ENCODE data around the gene ERGIC3.

Gene ERGIC3

DNA sequence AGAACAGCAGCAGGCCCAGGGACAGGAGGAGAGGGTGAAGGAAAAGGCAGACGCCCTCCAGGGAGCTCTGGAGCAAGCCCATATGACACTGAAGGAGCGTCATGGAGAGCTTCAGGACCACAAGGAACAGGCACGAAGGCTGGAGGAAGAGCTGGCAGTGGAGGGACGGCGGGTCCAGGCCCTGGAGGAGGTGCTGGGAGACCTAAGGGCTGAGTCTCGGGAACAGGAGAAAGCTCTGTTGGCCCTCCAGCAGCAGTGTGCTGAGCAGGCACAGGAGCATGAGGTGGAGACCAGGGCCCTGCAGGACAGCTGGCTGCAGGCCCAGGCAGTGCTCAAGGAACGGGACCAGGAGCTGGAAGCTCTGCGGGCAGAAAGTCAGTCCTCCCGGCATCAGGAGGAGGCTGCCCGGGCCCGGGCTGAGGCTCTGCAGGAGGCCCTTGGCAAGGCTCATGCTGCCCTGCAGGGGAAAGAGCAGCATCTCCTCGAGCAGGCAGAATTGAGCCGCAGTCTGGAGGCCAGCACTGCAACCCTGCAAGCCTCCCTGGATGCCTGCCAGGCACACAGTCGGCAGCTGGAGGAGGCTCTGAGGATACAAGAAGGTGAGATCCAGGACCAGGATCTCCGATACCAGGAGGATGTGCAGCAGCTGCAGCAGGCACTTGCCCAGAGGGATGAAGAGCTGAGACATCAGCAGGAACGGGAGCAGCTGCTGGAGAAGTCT, 37.9 kb upstream of the ERGIC3 start:
- Histone ChIP-seq H3K9me3 (ENCODE audit: control insufficient read depth, insufficient read depth, low read depth, low read length) (no peaks in the 10 kb centered on the region), H3K4me1 (ENCODE audit: control insufficient read depth, insufficient read depth, low read length) (no peaks in the 10 kb centered on the region), H3K27ac (ENCODE audit: extremely low read depth, low read depth, low read length) (no peak overlapping the region), H3K4me3 (ENCODE audit: low read depth, low read length) (no peak overlapping the region), H3K36me3 (ENCODE audit: control insufficient read depth in 2 of 2, insufficient read depth in 1 of 2, low read length in 2 of 2) (peaks cover 5 to 100% of the 10 kb centered on the region in 2 experiments; a peak in 2 of 3 replicates)
- CTCF ChIA-PET = interaction anchor here (1.4 kb wide), 1 partner anchor 25 kb away, joined by 3 read pairs; no protein-coding TSS in a partner anchor
- TF ChIP-seq IKZF3 (tag by site-specific recombination; IDR thresholded peaks at IDR 0.05) (no peak), SP3 (tag by site-specific recombination; IDR thresholded peaks at IDR 0.05) (no peak), ZIC2 (tag by site-specific recombination; IDR thresholded peaks at IDR 0.05) (peak; percentile 88)
- POLR2A ChIA-PET = no interaction called here

DNA sequence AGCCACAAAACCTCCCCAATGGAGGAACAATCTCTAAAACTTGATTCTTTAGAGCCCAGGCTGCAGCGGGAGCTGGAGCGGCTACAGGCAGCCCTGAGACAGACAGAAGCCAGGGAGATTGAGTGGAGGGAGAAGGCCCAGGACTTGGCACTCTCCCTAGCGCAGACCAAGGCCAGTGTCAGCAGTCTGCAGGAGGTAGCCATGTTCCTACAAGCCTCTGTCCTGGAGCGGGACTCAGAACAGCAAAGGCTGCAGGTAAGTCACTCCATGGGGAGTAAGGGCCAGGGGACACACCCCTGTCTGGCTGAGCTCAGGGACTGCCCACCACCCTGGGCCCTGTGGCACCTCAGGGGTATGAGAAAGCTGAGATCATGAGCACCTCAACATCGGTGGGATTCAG, 37.1 kb upstream of the ERGIC3 start:
- no peaks in the 10 kb centered on the region for H3K9me3 ChIP-seq (ENCODE audit: control insufficient read depth, insufficient read depth, low read depth, low read length)
- H3K36me3 ChIP-seq (ENCODE audit: control insufficient read depth in 2 of 2, insufficient read depth in 1 of 2, low read length in 2 of 2) = peaks cover 3 to 100% of the 10 kb centered on the region in 2 experiments; a peak in 2 of 3 replicates
- ChIA-PET POLR2A (no interaction called here), CTCF (no interaction called here)
- H3K4me3 ChIP-seq (ENCODE audit: low read depth, low read length) = no peak overlapping the region
- TF ChIP-seq ZNF837 (tag by site-specific recombination; IDR thresholded peaks at IDR 0.05) (no peak), ZNF416 (tag by site-specific recombination; IDR thresholded peaks at IDR 0.05) (no peak), ZNF48 (tag by site-specific recombination; IDR thresholded peaks at IDR 0.05) (no peak), ZNF184 (tag by site-specific recombination; IDR thresholded peaks at IDR 0.05) (no peak), ZNF658 (tag by site-specific recombination; IDR thresholded peaks at IDR 0.05) (no peak), KLF10 (tag by site-specific recombination; IDR thresholded peaks at IDR 0.05) (no peak), ZNF571 (tag by site-specific recombination; IDR thresholded peaks at IDR 0.05) (no peak), ZNF354C (tag by site-specific recombination; IDR thresholded peaks at IDR 0.05; ENCODE audit: borderline replicate concordance, low read depth) (no peak)
- TF ChIP-seq, protein P1, sequence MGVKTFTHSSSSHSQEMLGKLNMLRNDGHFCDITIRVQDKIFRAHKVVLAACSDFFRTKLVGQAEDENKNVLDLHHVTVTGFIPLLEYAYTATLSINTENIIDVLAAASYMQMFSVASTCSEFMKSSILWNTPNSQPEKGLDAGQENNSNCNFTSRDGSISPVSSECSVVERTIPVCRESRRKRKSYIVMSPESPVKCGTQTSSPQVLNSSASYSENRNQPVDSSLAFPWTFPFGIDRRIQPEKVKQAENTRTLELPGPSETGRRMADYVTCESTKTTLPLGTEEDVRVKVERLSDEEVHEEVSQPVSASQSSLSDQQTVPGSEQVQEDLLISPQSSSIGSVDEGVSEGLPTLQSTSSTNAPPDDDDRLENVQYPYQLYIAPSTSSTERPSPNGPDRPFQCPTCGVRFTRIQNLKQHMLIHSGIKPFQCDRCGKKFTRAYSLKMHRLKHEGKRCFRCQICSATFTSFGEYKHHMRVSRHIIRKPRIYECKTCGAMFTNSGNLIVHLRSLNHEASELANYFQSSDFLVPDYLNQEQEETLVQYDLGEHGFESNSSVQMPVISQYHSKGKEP (tag by site-specific recombination; IDR thresholded peaks at IDR 0.05) = no peak
- TF ChIP-seq, protein P2, sequence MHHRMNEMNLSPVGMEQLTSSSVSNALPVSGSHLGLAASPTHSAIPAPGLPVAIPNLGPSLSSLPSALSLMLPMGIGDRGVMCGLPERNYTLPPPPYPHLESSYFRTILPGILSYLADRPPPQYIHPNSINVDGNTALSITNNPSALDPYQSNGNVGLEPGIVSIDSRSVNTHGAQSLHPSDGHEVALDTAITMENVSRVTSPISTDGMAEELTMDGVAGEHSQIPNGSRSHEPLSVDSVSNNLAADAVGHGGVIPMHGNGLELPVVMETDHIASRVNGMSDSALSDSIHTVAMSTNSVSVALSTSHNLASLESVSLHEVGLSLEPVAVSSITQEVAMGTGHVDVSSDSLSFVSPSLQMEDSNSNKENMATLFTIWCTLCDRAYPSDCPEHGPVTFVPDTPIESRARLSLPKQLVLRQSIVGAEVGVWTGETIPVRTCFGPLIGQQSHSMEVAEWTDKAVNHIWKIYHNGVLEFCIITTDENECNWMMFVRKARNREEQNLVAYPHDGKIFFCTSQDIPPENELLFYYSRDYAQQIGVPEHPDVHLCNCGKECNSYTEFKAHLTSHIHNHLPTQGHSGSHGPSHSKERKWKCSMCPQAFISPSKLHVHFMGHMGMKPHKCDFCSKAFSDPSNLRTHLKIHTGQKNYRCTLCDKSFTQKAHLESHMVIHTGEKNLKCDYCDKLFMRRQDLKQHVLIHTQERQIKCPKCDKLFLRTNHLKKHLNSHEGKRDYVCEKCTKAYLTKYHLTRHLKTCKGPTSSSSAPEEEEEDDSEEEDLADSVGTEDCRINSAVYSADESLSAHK (tag by site-specific recombination; IDR thresholded peaks at IDR 0.05) = no peak
- H3K4me1 ChIP-seq (ENCODE audit: control insufficient read depth, insufficient read depth, low read length) = no peaks in the 10 kb centered on the region
- no peak overlapping the region for H3K27ac ChIP-seq (ENCODE audit: extremely low read depth, low read depth, low read length)

DNA sequence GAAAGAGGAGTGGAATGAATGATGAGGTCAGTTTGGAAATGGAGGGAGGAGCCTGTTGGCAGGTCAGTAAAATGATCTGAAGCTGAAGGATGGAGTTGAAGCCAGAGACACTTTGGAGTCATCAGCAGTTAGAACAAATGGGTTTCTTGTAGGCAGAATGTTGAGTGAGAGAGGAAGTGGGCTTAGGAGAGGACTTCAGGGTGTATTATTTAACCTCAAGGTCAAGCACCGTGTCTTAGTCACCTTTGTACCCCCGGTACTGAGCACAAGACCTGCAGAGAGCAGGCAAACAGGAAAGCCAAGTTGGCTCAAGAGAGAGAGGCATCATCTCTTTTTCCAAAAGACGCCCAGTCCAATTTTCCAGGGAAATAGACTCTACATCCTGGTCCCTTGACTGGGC, 35.7 kb upstream of the ERGIC3 start:
- no peaks in the 10 kb centered on the region for H3K9me3 ChIP-seq (ENCODE audit: control insufficient read depth, insufficient read depth, low read depth, low read length)
- ChIA-PET CTCF (interaction anchor here (0.7 to 1.2 kb wide), 2 partner anchors 59 to 448 kb away, joined by 3 to 4 read pairs; partner anchors contain the start of gene SCAND1), POLR2A (no interaction called here)
- TF ChIP-seq SP7 (tag by site-specific recombination; IDR thresholded peaks at IDR 0.05) (no peak), ZNF404 (tag by site-specific recombination; IDR thresholded peaks at IDR 0.05) (no peak), KLF10 (tag by site-specific recombination; IDR thresholded peaks at IDR 0.05) (no peak), ZNF239 (tag by site-specific recombination; IDR thresholded peaks at IDR 0.05) (no peak), ZNF18 (tag by site-specific recombination; IDR thresholded peaks at IDR 0.05) (no peak), ZSCAN30 (tag by site-specific recombination; IDR thresholded peaks at IDR 0.05) (no peak), ZNF704 (tag by site-specific recombination; IDR thresholded peaks at IDR 0.05) (no peak), ZNF777 (tag by site-specific recombination; IDR thresholded peaks at IDR 0.05; ENCODE audit: borderline replicate concordance) (no peak), TRIM28 (IDR thresholded peaks at IDR 0.05; ENCODE audit: borderline replicate concordance, low read length) (no peak), GLIS1 (tag by site-specific recombination; IDR thresholded peaks at IDR 0.05) (no peak), ZNF677 (tag by site-specific recombination; IDR thresholded peaks at IDR 0.05) (no peak)
- H3K4me1 ChIP-seq (ENCODE audit: control insufficient read depth, insufficient read depth, low read length) = no peaks in the 10 kb centered on the region
- H3K27ac ChIP-seq (ENCODE audit: extremely low read depth, low read depth, low read length) = no peak overlapping the region
- H3K4me3 ChIP-seq (ENCODE audit: low read depth, low read length) = no peak overlapping the region
- peaks cover 6 to 100% of the 10 kb centered on the region in 2 experiments; a peak in 2 of 3 replicates for H3K36me3 ChIP-seq (ENCODE audit: control insufficient read depth in 2 of 2, insufficient read depth in 1 of 2, low read length in 2 of 2)

Data from HEK293 (cell line).